Ishikawa (cell line): Measurements from ENCODE around the gene ST6GALNAC3.

Experiments used
- CEBPB ChIP-seq: IDR thresholded peaks from 2 replicates; pipeline ENCODE4 v1.6.1; 2012
- CREB1 ChIP-seq: IDR thresholded peaks from 2 replicates; pipeline ENCODE4 v1.6.1; 2012; ENCODE audit warnings: low read depth
- EGR1 ChIP-seq: IDR thresholded peaks from 2 replicates; pipeline ENCODE4 v1.6.1; 2012
- EP300 ChIP-seq: IDR thresholded peaks from 2 replicates; pipeline ENCODE4 v1.6.1; 2012; ENCODE audit warnings: borderline replicate concordance
- FOXM1 ChIP-seq: IDR thresholded peaks from 2 replicates; pipeline ENCODE4 v1.6.1; 2012; ENCODE audit warnings: low read depth, borderline replicate concordance
- MAX ChIP-seq: IDR thresholded peaks from 2 replicates; pipeline ENCODE4 v1.6.1; 2012
- NFIC ChIP-seq: IDR thresholded peaks from 2 replicates; pipeline ENCODE4 v1.6.1; 2012
- RAD21 ChIP-seq: IDR thresholded peaks from 2 replicates; pipeline ENCODE4 v1.6.1; 2012; ENCODE audit warnings: low read depth
- REST ChIP-seq: IDR thresholded peaks from 2 replicates; pipeline ENCODE4 v1.6.1; 2012; ENCODE audit warnings: low read depth, mild to moderate bottlenecking
- TAF1 ChIP-seq: IDR thresholded peaks from 2 replicates; pipeline ENCODE4 v1.6.1; 2012; ENCODE audit warnings: low read depth, mild to moderate bottlenecking
- TCF12 ChIP-seq: IDR thresholded peaks from 2 replicates; pipeline ENCODE4 v1.6.1; 2012; ENCODE audit warnings: low read depth
- TEAD4 ChIP-seq: IDR thresholded peaks from 2 replicates; pipeline ENCODE4 v1.6.1; 2012
- USF1 ChIP-seq: IDR thresholded peaks from 2 replicates; pipeline ENCODE4 v1.6.1; 2012
- YY1 ChIP-seq: IDR thresholded peaks from 2 replicates; pipeline ENCODE4 v1.6.1; 2012; ENCODE audit warnings: low read depth
- ZBTB7A ChIP-seq: IDR thresholded peaks from 2 replicates; pipeline ENCODE4 v1.6.1; 2012; ENCODE audit warnings: low read depth

The ST6GALNAC3 gene

GRCh38 chr1:76101548-76101947 is 27.0 kb downstream of the ST6GALNAC3 start:
- TF ChIP-seq REST (no peak), TCF12 (no peak)

- no peak for TF ChIP-seq YY1
- no peak for TF ChIP-seq ZBTB7A
- no peak for TF ChIP-seq EP300
- TF ChIP-seq NFIC = no peak
Observed at GRCh38 chr1:76102046-76102445, 27.5 kb downstream of the ST6GALNAC3 start.

- TF ChIP-seq REST (no peak), CEBPB (no peak), TCF12 (no peak), YY1 (no peak), CREB1 (no peak), MAX (no peak), FOXM1 (no peak), RAD21 (no peak), USF1 (no peak), EP300 (no peak), TEAD4 (no peak), ZBTB7A (no peak), EGR1 (no peak)
Observed at GRCh38 chr1:76103034-76103433, 28.5 kb downstream of the ST6GALNAC3 start.

GRCh38 chr1:76105372-76105771 is 30.8 kb downstream of the ST6GALNAC3 start:
- no peak for TF ChIP-seq EGR1
- no peak for TF ChIP-seq FOXM1
- TF ChIP-seq RAD21 = no peak
- no peak for TF ChIP-seq TEAD4
- no peak for TF ChIP-seq NFIC
- TF ChIP-seq CEBPB = no peak
- no peak for TF ChIP-seq YY1
- no peak for TF ChIP-seq TCF12
- TF ChIP-seq ZBTB7A = no peak
- no peak for TF ChIP-seq USF1
- no peak for TF ChIP-seq EP300
- no peak for TF ChIP-seq REST
- TF ChIP-seq MAX = no peak
- no peak for TF ChIP-seq TAF1
- TF ChIP-seq CREB1 = no peak

- TF ChIP-seq USF1 (no peak), EGR1 (no peak), CEBPB (no peak), RAD21 (no peak), YY1 (no peak), EP300 (no peak), REST (no peak), NFIC (no peak), CREB1 (no peak)
Observed at GRCh38 chr1:76106251-76106650, 31.7 kb downstream of the ST6GALNAC3 start.
